PC-9 (cell line): ENCODE measurements around the gene EPX.

ENCODE experiments used
- EZH2 ChIP-seq: fragments of 200-600 bp; sonication (generic); IDR thresholded peaks from 2 replicates; pipeline ENCODE4 v1.8.0; 2017; ENCODE audit warnings: antibody characterized with exemption, low read depth
- TF ChIP-seq, protein P1 (sequence below): fragments of 200-600 bp; sonication (generic); conservative IDR thresholded peaks from 2 replicates; pipeline ENCODE4 v1.6.1; 2017; ENCODE audit warnings: mixed run types, antibody characterized with exemption, mild to moderate bottlenecking, moderate library complexity

- TF ChIP-seq, protein P1, sequence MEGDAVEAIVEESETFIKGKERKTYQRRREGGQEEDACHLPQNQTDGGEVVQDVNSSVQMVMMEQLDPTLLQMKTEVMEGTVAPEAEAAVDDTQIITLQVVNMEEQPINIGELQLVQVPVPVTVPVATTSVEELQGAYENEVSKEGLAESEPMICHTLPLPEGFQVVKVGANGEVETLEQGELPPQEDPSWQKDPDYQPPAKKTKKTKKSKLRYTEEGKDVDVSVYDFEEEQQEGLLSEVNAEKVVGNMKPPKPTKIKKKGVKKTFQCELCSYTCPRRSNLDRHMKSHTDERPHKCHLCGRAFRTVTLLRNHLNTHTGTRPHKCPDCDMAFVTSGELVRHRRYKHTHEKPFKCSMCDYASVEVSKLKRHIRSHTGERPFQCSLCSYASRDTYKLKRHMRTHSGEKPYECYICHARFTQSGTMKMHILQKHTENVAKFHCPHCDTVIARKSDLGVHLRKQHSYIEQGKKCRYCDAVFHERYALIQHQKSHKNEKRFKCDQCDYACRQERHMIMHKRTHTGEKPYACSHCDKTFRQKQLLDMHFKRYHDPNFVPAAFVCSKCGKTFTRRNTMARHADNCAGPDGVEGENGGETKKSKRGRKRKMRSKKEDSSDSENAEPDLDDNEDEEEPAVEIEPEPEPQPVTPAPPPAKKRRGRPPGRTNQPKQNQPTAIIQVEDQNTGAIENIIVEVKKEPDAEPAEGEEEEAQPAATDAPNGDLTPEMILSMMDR = no peak
- no peak for TF ChIP-seq EZH2
These were observed 5.9 kb upstream of the EPX start for GRCh38 chr17:58186591-58186990.
